ENCODE data around the gene PLCD3. TPM values are rescaled to one million over a fixed set of nuclear protein-coding genes. Genes with fewer than 3 reads are reported as not detected.

PLCD3 gene
- polyA plus RNA-seq, 1 of the 3 experiments (the other 2 are of a cell fraction) = 59.7 TPM

DNA sequence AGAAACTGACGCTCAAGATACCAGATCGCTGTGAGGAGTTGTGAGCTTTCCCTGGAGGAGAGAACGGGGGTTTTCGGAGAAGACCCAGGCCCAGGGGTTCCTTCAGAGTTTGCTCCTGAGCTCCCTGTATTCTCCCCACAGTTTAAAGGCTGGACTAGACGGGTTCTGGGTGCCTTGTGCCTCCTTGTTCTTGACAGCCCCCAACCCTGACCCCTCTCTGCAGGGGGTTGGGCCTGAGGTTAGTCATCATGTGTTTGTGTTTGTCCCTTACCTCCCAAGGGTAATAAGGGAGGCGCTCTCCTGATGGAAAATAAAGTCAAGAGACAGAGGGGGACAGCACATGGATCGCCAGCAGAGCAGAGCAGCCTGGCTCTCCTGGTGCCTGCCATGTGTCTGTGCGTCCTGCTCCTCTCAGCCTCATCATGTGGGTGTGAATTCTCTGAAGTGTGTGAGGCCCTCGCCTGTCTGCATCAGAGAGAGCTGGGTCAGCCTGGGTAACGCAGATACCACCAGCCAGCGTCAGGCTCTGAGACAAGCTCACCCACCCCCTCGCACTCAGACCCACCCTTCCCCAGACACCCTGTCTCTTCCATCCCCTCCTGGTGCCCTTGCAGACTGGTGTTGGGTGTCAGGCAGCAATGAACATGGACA lies 38.1 kb upstream of the PLCD3 start (continued):
- TF ChIP-seq, protein P1, sequence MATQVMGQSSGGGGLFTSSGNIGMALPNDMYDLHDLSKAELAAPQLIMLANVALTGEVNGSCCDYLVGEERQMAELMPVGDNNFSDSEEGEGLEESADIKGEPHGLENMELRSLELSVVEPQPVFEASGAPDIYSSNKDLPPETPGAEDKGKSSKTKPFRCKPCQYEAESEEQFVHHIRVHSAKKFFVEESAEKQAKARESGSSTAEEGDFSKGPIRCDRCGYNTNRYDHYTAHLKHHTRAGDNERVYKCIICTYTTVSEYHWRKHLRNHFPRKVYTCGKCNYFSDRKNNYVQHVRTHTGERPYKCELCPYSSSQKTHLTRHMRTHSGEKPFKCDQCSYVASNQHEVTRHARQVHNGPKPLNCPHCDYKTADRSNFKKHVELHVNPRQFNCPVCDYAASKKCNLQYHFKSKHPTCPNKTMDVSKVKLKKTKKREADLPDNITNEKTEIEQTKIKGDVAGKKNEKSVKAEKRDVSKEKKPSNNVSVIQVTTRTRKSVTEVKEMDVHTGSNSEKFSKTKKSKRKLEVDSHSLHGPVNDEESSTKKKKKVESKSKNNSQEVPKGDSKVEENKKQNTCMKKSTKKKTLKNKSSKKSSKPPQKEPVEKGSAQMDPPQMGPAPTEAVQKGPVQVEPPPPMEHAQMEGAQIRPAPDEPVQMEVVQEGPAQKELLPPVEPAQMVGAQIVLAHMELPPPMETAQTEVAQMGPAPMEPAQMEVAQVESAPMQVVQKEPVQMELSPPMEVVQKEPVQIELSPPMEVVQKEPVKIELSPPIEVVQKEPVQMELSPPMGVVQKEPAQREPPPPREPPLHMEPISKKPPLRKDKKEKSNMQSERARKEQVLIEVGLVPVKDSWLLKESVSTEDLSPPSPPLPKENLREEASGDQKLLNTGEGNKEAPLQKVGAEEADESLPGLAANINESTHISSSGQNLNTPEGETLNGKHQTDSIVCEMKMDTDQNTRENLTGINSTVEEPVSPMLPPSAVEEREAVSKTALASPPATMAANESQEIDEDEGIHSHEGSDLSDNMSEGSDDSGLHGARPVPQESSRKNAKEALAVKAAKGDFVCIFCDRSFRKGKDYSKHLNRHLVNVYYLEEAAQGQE (IDR thresholded peaks at IDR 0.05; ENCODE audit: low read depth, low read length) = no peak
- TF ChIP-seq FOXJ3 (CRISPR knock-in tag; IDR thresholded peaks at IDR 0.05) (no peak), SIN3A (IDR thresholded peaks at IDR 0.05; ENCODE audit: borderline replicate concordance, low read depth, low read length) (no peak), MXI1 (IDR thresholded peaks at IDR 0.05; ENCODE audit: low read depth, low read length) (no peak), RCOR1 (IDR thresholded peaks at IDR 0.05; ENCODE audit: low read length) (no peak), ZBTB33 (IDR thresholded peaks at IDR 0.05; ENCODE audit: borderline replicate concordance, low read depth) (no peak), CHD2 (IDR thresholded peaks at IDR 0.05; ENCODE audit: low read length, partially characterized antibody) (no peak)
- TF ChIP-seq, protein P2, sequence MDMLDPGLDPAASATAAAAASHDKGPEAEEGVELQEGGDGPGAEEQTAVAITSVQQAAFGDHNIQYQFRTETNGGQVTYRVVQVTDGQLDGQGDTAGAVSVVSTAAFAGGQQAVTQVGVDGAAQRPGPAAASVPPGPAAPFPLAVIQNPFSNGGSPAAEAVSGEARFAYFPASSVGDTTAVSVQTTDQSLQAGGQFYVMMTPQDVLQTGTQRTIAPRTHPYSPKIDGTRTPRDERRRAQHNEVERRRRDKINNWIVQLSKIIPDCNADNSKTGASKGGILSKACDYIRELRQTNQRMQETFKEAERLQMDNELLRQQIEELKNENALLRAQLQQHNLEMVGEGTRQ (IDR thresholded peaks at IDR 0.05; ENCODE audit: borderline replicate concordance, low read depth, low read length) = no peak

GRCh38 chr17:45168991-45169752 lies 36.9 kb upstream of the PLCD3 start:
- ChIA-PET CTCF (interaction anchor here (1.6 to 5.0 kb wide), 2 partner anchors 19 to 34 kb away, joined by 6 to 54 read pairs; partner anchors contain the start of gene HEXIM1), POLR2A (interaction anchor here (1.2 kb wide), 1 partner anchor 20 kb away, joined by 4 read pairs; the partner anchor contains the start of gene HEXIM1)
- no peak overlapping the region for H3K4me2 ChIP-seq
- H3K4me1 ChIP-seq (ENCODE audit: control insufficient read depth in 1 of 2, insufficient read depth in 2 of 2, low read depth in 1 of 2, low read length in 1 of 2) = peaks cover 29 to 34% of the 10 kb centered on the region in 2 experiments; a peak in 3 of 4 replicates
- H2AFZ ChIP-seq (ENCODE audit: low read depth) = no peak overlapping the region
- no peaks in the 10 kb centered on the region for H3K36me3 ChIP-seq (replicated peaks in 1 of 2; ENCODE audit: control insufficient read depth in 1 of 2, insufficient read depth in 2 of 2, low read length in 1 of 2)
- no peaks in the 10 kb centered on the region for H3K9me3 ChIP-seq
- WGBS (ENCODE audit: low lambda C conversion rate) = 97% methylated on average over 34 of the region's 43 CpGs
- DNase-seq = no peak
- H3F3A ChIP-seq (replicated peaks; ENCODE audit: insufficient read depth) = peaks cover 21% of the 10 kb centered on the region
- TF ChIP-seq GATA2 (CRISPR knock-in tag; IDR thresholded peaks at IDR 0.05) (no peak), ELF1 (IDR thresholded peaks at IDR 0.05) (no peak), FOXM1 (IDR thresholded peaks at IDR 0.05; ENCODE audit: low read depth) (no peak), TEAD4 (IDR thresholded peaks at IDR 0.05; ENCODE audit: borderline replicate concordance, insufficient read depth) (no peak), TAF1 (IDR thresholded peaks at IDR 0.05; ENCODE audit: borderline replicate concordance, low read depth, low read length) (no peak), POLR2AphosphoS5 (IDR thresholded peaks at IDR 0.05; ENCODE audit: low read depth, low read length) (no peak), RCOR1 (IDR thresholded peaks at IDR 0.05; ENCODE audit: low read length) (no peak), ZBTB33 (IDR thresholded peaks at IDR 0.05; ENCODE audit: borderline replicate concordance, low read depth) (no peak), MXI1 (IDR thresholded peaks at IDR 0.05; ENCODE audit: low read depth, low read length) (no peak), JUND (IDR thresholded peaks at IDR 0.05) (no peak), EP300 (IDR thresholded peaks at IDR 0.05; ENCODE audit: borderline replicate concordance in 1 of 2, low read depth in 1 of 2, low read length in 1 of 2) (no peak)
- H3K79me2 ChIP-seq (ENCODE audit: insufficient read depth) = no peaks in the 10 kb centered on the region
- no peak overlapping the region for H3K4me3 ChIP-seq (ENCODE audit: low read depth in 2 of 2, low read length in 1 of 2)
- H3K9ac ChIP-seq = no peak overlapping the region
- no peak overlapping the region for H3K27ac ChIP-seq (ENCODE audit: low read depth in 2 of 2, low read length in 1 of 2)
- H3K27me3 ChIP-seq (ENCODE audit: insufficient read depth) = no peaks in the 10 kb centered on the region
- no peaks in the 10 kb centered on the region for H4K20me1 ChIP-seq (ENCODE audit: insufficient read depth)
- H3K9me2 ChIP-seq = no peaks in the 10 kb centered on the region
